SK-N-SH (cell line): ENCODE data around the gene ACE. TPM values are rescaled to one million over a fixed set of nuclear protein-coding genes. Genes with fewer than 3 reads are reported as not detected.
A peak's percentile ranks its signal among the peaks of the same experiment; 100 is the strongest.

Experiments used
- CTCF ChIA-PET: fragments of 300-600, 350-600 bp; formaldehyde crosslinking; extraction: SDS; loops from one replicate; lab custom pipeline; 2021; lab: Yijun Ruan, JAX
- POLR2A ChIA-PET: fragments of 350-600 bp; sonication (Branson Sonifier 250); formaldehyde crosslinking; extraction: SDS; loops from one replicate; lab custom pipeline; 2020; ENCODE audit warnings: antibody characterized with exemption, inconsistent platforms; lab: Yijun Ruan, JAX
- DNase-seq: peaks from one replicate; pipeline ENCODE4 v3.0.0; 2012
- H2AFZ ChIP-seq: fragments of 200-600 bp; sonication (generic); 2 replicates; pipeline ENCODE4 v1.8.1; 2016; ENCODE audit warnings: antibody characterized with exemption, mild to moderate bottlenecking, low read depth
- H3F3A ChIP-seq: fragments of 200-600 bp; sonication (generic); replicated peaks from 2 replicates; pipeline ENCODE3; 2016; ENCODE audit warnings: antibody characterized with exemption, mild to moderate bottlenecking; ENCODE audit not compliant: insufficient read depth
- H3K27ac ChIP-seq, 2 experiments: fragments of 200-500 bp in 1 of 2; fragments of 200-600 bp in 1 of 2; sonication (Bioruptor generic) in 1 of 2; sonication (generic), shearing (Covaris generic) in 1 of 2; 2 replicates each; pipeline versions ENCODE4 v1.5.1 to v1.6.1; 2014 to 2016; ENCODE audit warnings: low read depth in 2 of 2, inconsistent platforms in 1 of 2, low read length in 1 of 2, mild to moderate bottlenecking in 1 of 2, mixed read lengths in 1 of 2
- H3K27me3 ChIP-seq: fragments of 200-600 bp; sonication (generic), shearing (Covaris generic); 2 replicates; pipeline ENCODE4 v1.6.1; 2016; ENCODE audit warnings: mixed run types; ENCODE audit not compliant: insufficient read depth
- H3K36me3 ChIP-seq, 2 experiments: fragments of 200-500 bp in 1 of 2; fragments of 200-600 bp in 1 of 2; sonication (Bioruptor generic) in 1 of 2; sonication (generic) in 1 of 2; replicated peaks in 1 of 2; 2 replicates each; pipeline versions ENCODE3 to v1.5.1; 2014 to 2016; ENCODE audit warnings: low read length in 1 of 2, mild to moderate bottlenecking in 1 of 2; ENCODE audit not compliant: insufficient read depth in 2 of 2, control insufficient read depth in 1 of 2
- H3K4me1 ChIP-seq, 2 experiments: fragments of 200-500 bp in 1 of 2; fragments of 200-600 bp in 1 of 2; sonication (Bioruptor generic) in 1 of 2; sonication (generic), shearing (Covaris generic) in 1 of 2; 2 replicates each; pipeline versions ENCODE4 v1.5.1 to v1.6.1; 2014 to 2016; ENCODE audit warnings: low read depth in 1 of 2, low read length in 1 of 2, mixed run types in 1 of 2; ENCODE audit not compliant: insufficient read depth in 2 of 2, control insufficient read depth in 1 of 2
- H3K4me2 ChIP-seq: fragments of 200-600 bp; sonication (generic), shearing (Covaris generic); 2 replicates; pipeline ENCODE4 v1.6.1; 2017; ENCODE audit warnings: mixed run types
- H3K4me3 ChIP-seq, 2 experiments: fragments of 200-500 bp in 1 of 2; fragments of 200-600 bp in 1 of 2; sonication (Bioruptor generic) in 1 of 2; sonication (generic), shearing (Covaris generic) in 1 of 2; 2 replicates each; pipeline versions ENCODE4 v1.5.1 to v1.8.1; 2014 to 2016; ENCODE audit warnings: low read depth in 2 of 2, inconsistent platforms in 1 of 2, low read length in 1 of 2, mild to moderate bottlenecking in 1 of 2, mixed read lengths in 1 of 2, moderate library complexity in 1 of 2
- H3K79me2 ChIP-seq: fragments of 200-600 bp; sonication (generic); 2 replicates; pipeline ENCODE4 v1.8.1; 2017; ENCODE audit warnings: mild to moderate bottlenecking; ENCODE audit not compliant: insufficient read depth
- H3K9ac ChIP-seq: fragments of 200-600 bp; sonication (generic); 2 replicates; pipeline ENCODE4 v1.6.1; 2017; ENCODE audit warnings: mixed run types
- H3K9me2 ChIP-seq: fragments of 200-600 bp; sonication (generic); 2 replicates; pipeline ENCODE4 v1.6.1; 2017; ENCODE audit warnings: mixed run types
- H3K9me3 ChIP-seq: fragments of 200-600 bp; sonication (generic); 2 replicates; pipeline ENCODE4 v1.6.1; 2017; ENCODE audit warnings: mixed run types, mild to moderate bottlenecking, moderate library complexity
- H4K20me1 ChIP-seq: fragments of 200-600 bp; sonication (generic); 2 replicates; pipeline ENCODE4 v1.6.1; 2017; ENCODE audit warnings: mild to moderate bottlenecking, mixed run types; ENCODE audit not compliant: insufficient read depth
- CHD2 ChIP-seq: fragments of 150-350 bp; IDR thresholded peaks from 2 replicates; pipeline ENCODE4 v1.6.1; 2018; ENCODE audit warnings: low read length; ENCODE audit not compliant: partially characterized antibody
- MXI1 ChIP-seq: IDR thresholded peaks from 2 replicates; pipeline ENCODE4 v1.6.1; 2012; ENCODE audit warnings: mild to moderate bottlenecking, low read depth, low read length, improper control_type of control experiment
- WGBS: methylation state at CpG from one replicate; pipeline ENCODE4 v1.1.6; 2017; ENCODE audit warnings: low lambda C conversion rate; 5-methylcytosine and 5-hydroxymethylcytosine counted together
- polyA plus RNA-seq, 3 experiments: library from polyadenylated mRNA; depleted of rRNA; stranded (reverse); fragments of >200 nt; gene quantifications; 2 replicates each; pipeline ENCODE4 v1.2.3, GENCODE V29; 2012
- TF ChIP-seq, protein P1 (sequence below): IDR thresholded peaks from 2 replicates; pipeline ENCODE4 v1.4.0; 2012; ENCODE audit warnings: low read depth
- TF ChIP-seq, protein P2 (sequence below): IDR thresholded peaks from 2 replicates; pipeline ENCODE4 v1.6.1; 2012; ENCODE audit warnings: mild to moderate bottlenecking, low read depth, low read length, moderate library complexity
- TF ChIP-seq, protein P3 (sequence below): IDR thresholded peaks from 2 replicates; pipeline ENCODE4 v1.4.0; 2012; ENCODE audit warnings: low read depth, borderline replicate concordance
- TF ChIP-seq, protein P4 (sequence below): fragments of 150-350 bp; IDR thresholded peaks from 2 replicates; pipeline ENCODE4 v1.6.1; 2016; ENCODE audit warnings: mild to moderate bottlenecking, low read depth, low read length

ACE gene
- polyA plus RNA-seq, 1 of the 3 experiments (the other 2 are of a cell fraction) = 12.1 TPM

DNA sequence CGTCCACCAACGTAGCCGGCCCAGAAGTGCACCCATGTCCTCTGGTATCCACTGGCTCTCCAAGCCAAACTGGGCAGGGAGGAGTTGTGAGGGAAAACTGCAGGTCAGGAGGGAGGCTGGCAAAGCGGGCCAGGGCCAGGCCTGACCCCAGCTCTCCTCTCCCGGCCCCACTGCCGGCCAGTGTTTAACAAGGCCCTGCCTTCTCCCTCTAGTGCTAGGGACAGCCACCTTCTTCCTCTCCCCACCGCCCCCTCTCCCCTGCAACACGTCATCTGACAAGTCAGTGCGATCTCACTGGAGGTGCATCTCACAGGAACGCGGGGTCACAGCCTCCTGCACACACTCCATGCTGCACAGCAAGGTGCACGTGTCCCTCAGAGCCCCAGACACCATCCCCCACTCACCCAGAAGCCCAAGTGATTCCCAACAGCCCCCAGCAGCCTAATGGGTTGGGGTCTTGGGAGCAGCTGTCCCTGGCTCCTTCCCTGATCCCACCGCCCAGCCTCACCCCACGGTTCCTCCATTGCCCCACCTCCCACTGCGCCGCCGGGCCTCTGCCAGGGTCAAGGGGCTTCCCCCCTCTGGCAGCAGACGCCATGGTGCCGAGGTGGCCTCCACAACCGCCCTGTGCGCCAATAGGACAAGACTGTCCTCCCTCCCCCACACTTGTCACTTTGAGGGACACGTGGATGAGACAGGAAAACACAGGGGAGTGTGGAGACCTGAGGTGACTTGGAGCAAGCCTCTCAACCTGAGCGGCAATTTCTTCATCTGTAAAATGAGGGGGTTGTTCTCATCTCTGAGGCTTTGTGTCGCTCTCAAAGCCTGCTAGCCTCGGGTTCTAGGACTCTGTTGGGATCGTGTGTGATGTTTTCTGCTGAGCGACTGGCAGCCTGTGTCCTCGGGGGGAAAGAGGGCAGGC is 1.1 kb upstream of the ACE start:
- POLR2A ChIA-PET = interaction anchor here (0.9 to 9.6 kb wide), 11 partner anchors 8 to 298 kb away, joined by 3 to 212 read pairs (median 7); partner anchors contain the start of genes CCDC47, CYB561, DCAF7 and DDX42
- H3K4me2 ChIP-seq = no peak overlapping the region; the same call in 1 of the 2 replicates
- peak; percentile 65 for DNase-seq

DNA sequence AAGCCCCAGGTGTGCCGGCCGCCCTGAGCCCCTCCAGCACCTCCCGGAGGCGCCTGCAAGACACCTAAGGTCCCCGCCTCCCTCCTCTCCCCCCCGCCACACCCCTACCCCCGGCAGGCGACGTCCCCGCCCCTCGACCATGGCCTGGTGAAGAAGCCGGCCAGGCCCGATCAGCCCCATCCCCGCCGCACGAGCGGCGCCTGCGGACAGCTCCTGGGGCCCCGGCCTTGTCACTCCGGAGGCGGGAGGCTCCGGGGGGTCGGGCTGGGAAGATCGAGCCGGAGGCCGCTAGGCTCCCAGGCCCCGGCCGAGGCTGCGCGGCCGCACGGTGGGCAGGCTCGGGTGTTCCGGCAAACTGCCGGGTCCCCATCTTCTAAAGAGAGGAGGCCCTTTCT is 405 bp upstream of the ACE start:
- no peaks in the 10 kb centered on the region for H3K79me2 ChIP-seq
- H3K4me3 ChIP-seq = peak overlapping the region; percentile 59 to 67
- POLR2A ChIA-PET = interaction anchor here (0.9 to 9.6 kb wide), 12 partner anchors 9 to 297 kb away, joined by 3 to 212 read pairs (median 6); partner anchors contain the start of genes CCDC47, CYB561, DCAF7 and DDX42
- peak; percentile 92 for DNase-seq
- H3K9ac ChIP-seq = peak overlapping the region; percentile 38; the same call in 1 of the 2 replicates
- TF ChIP-seq, protein P1, sequence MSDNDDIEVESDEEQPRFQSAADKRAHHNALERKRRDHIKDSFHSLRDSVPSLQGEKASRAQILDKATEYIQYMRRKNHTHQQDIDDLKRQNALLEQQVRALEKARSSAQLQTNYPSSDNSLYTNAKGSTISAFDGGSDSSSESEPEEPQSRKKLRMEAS = peak; percentile 18; the same call in 1 of the 2 replicates
- TF ChIP-seq, protein P2, sequence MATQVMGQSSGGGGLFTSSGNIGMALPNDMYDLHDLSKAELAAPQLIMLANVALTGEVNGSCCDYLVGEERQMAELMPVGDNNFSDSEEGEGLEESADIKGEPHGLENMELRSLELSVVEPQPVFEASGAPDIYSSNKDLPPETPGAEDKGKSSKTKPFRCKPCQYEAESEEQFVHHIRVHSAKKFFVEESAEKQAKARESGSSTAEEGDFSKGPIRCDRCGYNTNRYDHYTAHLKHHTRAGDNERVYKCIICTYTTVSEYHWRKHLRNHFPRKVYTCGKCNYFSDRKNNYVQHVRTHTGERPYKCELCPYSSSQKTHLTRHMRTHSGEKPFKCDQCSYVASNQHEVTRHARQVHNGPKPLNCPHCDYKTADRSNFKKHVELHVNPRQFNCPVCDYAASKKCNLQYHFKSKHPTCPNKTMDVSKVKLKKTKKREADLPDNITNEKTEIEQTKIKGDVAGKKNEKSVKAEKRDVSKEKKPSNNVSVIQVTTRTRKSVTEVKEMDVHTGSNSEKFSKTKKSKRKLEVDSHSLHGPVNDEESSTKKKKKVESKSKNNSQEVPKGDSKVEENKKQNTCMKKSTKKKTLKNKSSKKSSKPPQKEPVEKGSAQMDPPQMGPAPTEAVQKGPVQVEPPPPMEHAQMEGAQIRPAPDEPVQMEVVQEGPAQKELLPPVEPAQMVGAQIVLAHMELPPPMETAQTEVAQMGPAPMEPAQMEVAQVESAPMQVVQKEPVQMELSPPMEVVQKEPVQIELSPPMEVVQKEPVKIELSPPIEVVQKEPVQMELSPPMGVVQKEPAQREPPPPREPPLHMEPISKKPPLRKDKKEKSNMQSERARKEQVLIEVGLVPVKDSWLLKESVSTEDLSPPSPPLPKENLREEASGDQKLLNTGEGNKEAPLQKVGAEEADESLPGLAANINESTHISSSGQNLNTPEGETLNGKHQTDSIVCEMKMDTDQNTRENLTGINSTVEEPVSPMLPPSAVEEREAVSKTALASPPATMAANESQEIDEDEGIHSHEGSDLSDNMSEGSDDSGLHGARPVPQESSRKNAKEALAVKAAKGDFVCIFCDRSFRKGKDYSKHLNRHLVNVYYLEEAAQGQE = peak; percentile 55; the same call in 1 of the 2 replicates
- TF ChIP-seq CHD2 = no peak
- no peaks in the 10 kb centered on the region for H3K27me3 ChIP-seq
- peak overlapping the region in 1 of 2 experiments; percentile 86; a peak in 2 of 4 replicates for H3K27ac ChIP-seq
- peaks cover 10% of the 10 kb centered on the region for H3F3A ChIP-seq
- no peaks in the 10 kb centered on the region for H4K20me1 ChIP-seq
- CTCF ChIA-PET = interaction anchor here (1.0 to 13.7 kb wide), 6 partner anchors 10 to 124 kb away, joined by 3 to 708 read pairs (median 34); partner anchors contain the start of genes CYB561 and TACO1
- no peaks in the 10 kb centered on the region for H3K9me3 ChIP-seq
- peaks cover 0 to 1% of the 10 kb centered on the region in 2 experiments for H3K36me3 ChIP-seq
- peak overlapping the region; percentile 63; the same call in 1 of the 2 replicates for H2AFZ ChIP-seq
- peak overlapping the region; percentile 88 for H3K4me2 ChIP-seq
- H3K4me1 ChIP-seq = peaks cover 9 to 65% of the 10 kb centered on the region in 2 experiments
- H3K9me2 ChIP-seq = no peaks in the 10 kb centered on the region
- 44% methylated on average over 10 of the region's 36 CpGs for WGBS

More for the DNA sequence above, 1.1 kb upstream of the ACE start:
- Histone ChIP-seq H3K36me3 (no peaks in the 10 kb centered on the region), H3F3A (peaks cover 10% of the 10 kb centered on the region), H4K20me1 (no peaks in the 10 kb centered on the region), H3K79me2 (no peaks in the 10 kb centered on the region), H3K9me2 (no peaks in the 10 kb centered on the region), H3K9ac (no peak overlapping the region), H3K4me1 (peaks cover 9 to 58% of the 10 kb centered on the region in 2 experiments), H3K4me3 (peak overlapping the region in 1 of 2 experiments; percentile 59; a peak in 1 of 4 replicates), H3K27me3 (no peaks in the 10 kb centered on the region), H3K9me3 (no peaks in the 10 kb centered on the region), H2AFZ (no peak overlapping the region), H3K27ac (peak overlapping the region in 1 of 2 experiments; percentile 86; a peak in 2 of 4 replicates)
- TF ChIP-seq, protein P3, sequence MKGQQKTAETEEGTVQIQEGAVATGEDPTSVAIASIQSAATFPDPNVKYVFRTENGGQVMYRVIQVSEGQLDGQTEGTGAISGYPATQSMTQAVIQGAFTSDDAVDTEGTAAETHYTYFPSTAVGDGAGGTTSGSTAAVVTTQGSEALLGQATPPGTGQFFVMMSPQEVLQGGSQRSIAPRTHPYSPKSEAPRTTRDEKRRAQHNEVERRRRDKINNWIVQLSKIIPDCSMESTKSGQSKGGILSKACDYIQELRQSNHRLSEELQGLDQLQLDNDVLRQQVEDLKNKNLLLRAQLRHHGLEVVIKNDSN = no peak
- TF ChIP-seq MXI1 = no peak; the same call in 1 of the 2 replicates
- TF ChIP-seq, protein P4, sequence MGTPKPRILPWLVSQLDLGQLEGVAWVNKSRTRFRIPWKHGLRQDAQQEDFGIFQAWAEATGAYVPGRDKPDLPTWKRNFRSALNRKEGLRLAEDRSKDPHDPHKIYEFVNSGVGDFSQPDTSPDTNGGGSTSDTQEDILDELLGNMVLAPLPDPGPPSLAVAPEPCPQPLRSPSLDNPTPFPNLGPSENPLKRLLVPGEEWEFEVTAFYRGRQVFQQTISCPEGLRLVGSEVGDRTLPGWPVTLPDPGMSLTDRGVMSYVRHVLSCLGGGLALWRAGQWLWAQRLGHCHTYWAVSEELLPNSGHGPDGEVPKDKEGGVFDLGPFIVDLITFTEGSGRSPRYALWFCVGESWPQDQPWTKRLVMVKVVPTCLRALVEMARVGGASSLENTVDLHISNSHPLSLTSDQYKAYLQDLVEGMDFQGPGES = no peak
- peak; percentile 8 for TF ChIP-seq CHD2
- CTCF ChIA-PET = interaction anchor here (0.8 to 13.7 kb wide), 7 partner anchors 10 to 136 kb away, joined by 3 to 708 read pairs (median 4); partner anchors contain the start of genes CYB561 and TACO1
- 85% methylated on average over 25 of the region's 28 CpGs for WGBS
